K562 (cell line): Measurements from ENCODE around the gene HYOU1. TPM values are rescaled to one million over a fixed set of nuclear protein-coding genes. Genes with fewer than 3 reads are reported as not detected.
A peak's percentile ranks its signal among the peaks of the same experiment; 100 is the strongest.

ENCODE experiments used
- ATF2 ChIP-seq: sonication (generic); formaldehyde crosslinking; IDR thresholded peaks from 2 replicates; pipeline ENCODE4 v1.8.1; 2022; ENCODE audit warnings: missing genetic modification reagents
- CAMTA2 ChIP-seq: fragments of 250-450 bp; sonication (Bioruptor Pico); conservative IDR thresholded peaks from 2 replicates; pipeline ENCODE4 v1.5.1; 2022
- GTF2B ChIP-seq: IDR thresholded peaks from 2 replicates; pipeline ENCODE4 v1.6.1; 2011; ENCODE audit not compliant: insufficient read length; ENCODE audit errors: extremely low read depth
- KHSRP ChIP-seq: fragments of 450-650 bp; IDR thresholded peaks from 2 replicates; pipeline ENCODE4 v1.6.1; 2017
- KLF10 ChIP-seq: fragments of 250-450 bp; sonication (Bioruptor Pico); IDR thresholded peaks from 2 replicates; pipeline ENCODE4 v1.6.1; 2021; ENCODE audit warnings: matching md5 sums
- KLF16 ChIP-seq: IDR thresholded peaks from 2 replicates; pipeline ENCODE4 v1.6.1; 2016; ENCODE audit warnings: antibody characterized with exemption
- L3MBTL2 ChIP-seq: fragments of 450-650 bp; IDR thresholded peaks from 2 replicates; pipeline ENCODE4 v1.6.1; 2016; ENCODE audit warnings: mild to moderate bottlenecking, moderate library complexity
- MNT ChIP-seq, 2 experiments: fragments of 450-650 bp; conservative IDR thresholded peaks; 2 replicates each; pipeline ENCODE4 v1.6.1; 2017; ENCODE audit warnings: mild to moderate bottlenecking in 2 of 2, moderate library complexity in 2 of 2
- MYNN ChIP-seq, 2 experiments: sonication (generic); formaldehyde crosslinking in 1 of 2; IDR thresholded peaks; 2 replicates each; pipeline versions ENCODE4 v1.5.0 to v1.6.1; 2016 to 2020; ENCODE audit warnings: antibody characterized with exemption in 1 of 2, missing genetic modification reagents in 1 of 2
- NKRF ChIP-seq: fragments of 450-650 bp; IDR thresholded peaks from 2 replicates; pipeline ENCODE4 v1.6.1; 2016; ENCODE audit warnings: borderline replicate concordance
- NR2F6 ChIP-seq: fragments of 450-650 bp; formaldehyde crosslinking; IDR thresholded peaks from 2 replicates; pipeline ENCODE4 v1.4.0; 2020; ENCODE audit warnings: mild to moderate bottlenecking
- PTTG1 ChIP-seq: fragments of 450-650 bp; IDR thresholded peaks from 2 replicates; pipeline ENCODE4 v1.6.1; 2016; ENCODE audit warnings: low read depth, mild to moderate bottlenecking, missing genetic modification characterization, missing compliant biosample characterization
- RBFOX2 ChIP-seq: fragments of 200-400 bp; formaldehyde crosslinking; IDR thresholded peaks from 2 replicates; pipeline ENCODE4 v1.6.1; 2017; ENCODE audit warnings: low read depth, mild to moderate bottlenecking, low read length, moderate library complexity
- SNIP1 ChIP-seq: fragments of 450-650 bp; IDR thresholded peaks from 2 replicates; pipeline ENCODE4 v1.7.1; 2017; ENCODE audit warnings: low read depth, mild to moderate bottlenecking
- SPI1 ChIP-seq: IDR thresholded peaks from 2 replicates; pipeline ENCODE4 v1.6.1; 2011; ENCODE audit warnings: low read depth, low read length, control low read depth, borderline replicate concordance
- STAT6 ChIP-seq: sonication (generic); formaldehyde crosslinking; IDR thresholded peaks from 2 replicates; pipeline ENCODE4 v1.8.1; 2023; ENCODE audit warnings: mild to moderate bottlenecking, missing genetic modification reagents
- TGIF2 ChIP-seq: sonication (generic); formaldehyde crosslinking; IDR thresholded peaks from 2 replicates; pipeline ENCODE4 v1.8.1; 2022; ENCODE audit warnings: mild to moderate bottlenecking, missing genetic modification reagents, moderate library complexity
- ZFP1 ChIP-seq: fragments of 450-650 bp; formaldehyde crosslinking; IDR thresholded peaks from 2 replicates; pipeline ENCODE4 v1.4.0; 2020; ENCODE audit warnings: mild to moderate bottlenecking, mixed read lengths
- ZNF121 ChIP-seq: sonication (generic); formaldehyde crosslinking; conservative IDR thresholded peaks from 2 replicates; pipeline ENCODE4 v1.8.0; 2022; ENCODE audit warnings: missing genetic modification reagents
- ZNF175 ChIP-seq: fragments of 200-800 bp; sonication (Bioruptor generic); IDR thresholded peaks from 2 replicates; pipeline ENCODE4 v1.6.1; 2016; ENCODE audit warnings: low read depth, mild to moderate bottlenecking, missing genetic modification characterization, missing compliant biosample characterization
- ZNF507 ChIP-seq: conservative IDR thresholded peaks from 2 replicates; pipeline ENCODE4 v1.6.1; 2017; ENCODE audit warnings: missing genetic modification characterization, missing compliant biosample characterization
- polyA plus RNA-seq, 8 experiments: library from polyadenylated mRNA; depleted of rRNA in 4 of 8; stranded (reverse) in 5 of 8; unstranded in 3 of 8; fragments of >200 nt; fragmentation: Nextera tagmentation in 2 of 8; fragmentation: Illumina TruSeq in 1 of 8; extraction: Ambion mirVana in 2 of 8; extraction: Trizol in 1 of 8; gene quantifications; 2 replicates each; pipeline versions ENCODE4 v1.2.1 to v1.2.3, GENCODE V29; 2011 to 2014; ENCODE audit warnings: inconsistent platforms in 1 of 8, missing spikeins in 1 of 8
- total RNA-seq, 7 experiments: library from RNA; depleted of rRNA in 6 of 7; stranded (reverse); fragments of >200 nt in 6 of 7; fragmentation: Illumina TruSeq in 2 of 7; extraction: Trizol in 2 of 7; gene quantifications; 2 replicates each; pipeline versions ENCODE4 v1.2.1 to v1.2.3, GENCODE V29; 2011 to 2021; ENCODE audit warnings: low replicate concordance in 1 of 7

Gene HYOU1
- total and polyA plus RNA-seq, 9 of the 15 experiments (the other 6 are each of a cell fraction or from before 2014, with no cell fraction given): 19.5 to 197 (median 128) TPM

GRCh38 chr11:119057000-119057769, at the start of gene HYOU1 (continued):
- peak; percentile 15; the same call in 1 of the 2 replicates for TF ChIP-seq MYNN (IDR thresholded peaks at IDR 0.05)
- no peak for TF ChIP-seq MYNN (CRISPR knock-in tag; IDR thresholded peaks at IDR 0.05)
- TF ChIP-seq KLF16: no peak
- no peak for TF ChIP-seq SNIP1
- no peak; the same call in none of the 2 replicates for TF ChIP-seq L3MBTL2
- no peak for TF ChIP-seq PTTG1
- no peak for TF ChIP-seq NR2F6 (CRISPR knock-in tag)
- no peak for TF ChIP-seq ZNF121 (CRISPR knock-in tag)
- TF ChIP-seq TGIF2 (CRISPR knock-in tag): no peak
- no peak for TF ChIP-seq GTF2B
- no peak for TF ChIP-seq CAMTA2 (CRISPR knock-in tag)
- no peak for TF ChIP-seq ATF2 (CRISPR knock-in tag)
- no peak for TF ChIP-seq KLF10
- TF ChIP-seq STAT6 (CRISPR knock-in tag): no peak
- no peak for TF ChIP-seq SPI1
- TF ChIP-seq KHSRP: no peak
- no peak for TF ChIP-seq ZFP1 (CRISPR knock-in tag)
- TF ChIP-seq ZNF175 (CRISPR knock-in tag): no peak
- TF ChIP-seq MNT (conservative IDR thresholded peaks at IDR 0.05): peak; percentile 73 to 86
- peak; percentile 98 for TF ChIP-seq RBFOX2
- no peak for TF ChIP-seq ZNF507 (tag)
- peak; percentile 14; the same call in 1 of the 2 replicates for TF ChIP-seq NKRF
